Kidney epithelial cell (primary cell): ENCODE data around the gene ZNF516. TPM values are rescaled to one million over a fixed set of nuclear protein-coding genes. Genes with fewer than 3 reads are reported as not detected.

Experiments
- DNase-seq: peaks from one replicate; pipeline ENCODE4 v3.0.0-alpha.2; 2010; ENCODE audit warnings: low read depth
- H3K27me3 ChIP-seq: 2 replicates; pipeline ENCODE4 v1.6.0; 2011; ENCODE audit warnings: low read length; ENCODE audit not compliant: control insufficient read depth, insufficient read depth
- H3K36me3 ChIP-seq: 2 replicates; pipeline ENCODE4 v1.5.1; 2011; ENCODE audit warnings: low read length; ENCODE audit not compliant: control insufficient read depth, insufficient read depth
- H3K4me3 ChIP-seq: 2 replicates; pipeline ENCODE4 v1.5.1; 2011; ENCODE audit warnings: low read depth, mild to moderate bottlenecking, control low read depth, low read length
- CTCF ChIP-seq: IDR thresholded peaks from 2 replicates; pipeline ENCODE4 v1.5.1; 2011; ENCODE audit warnings: mild to moderate bottlenecking, moderate library complexity, low read length, control low read depth, inconsistent platforms; ENCODE audit not compliant: insufficient read depth, poor library complexity, severe bottlenecking
- total RNA-seq: library from RNA; depleted of rRNA; stranded (reverse); fragments of >200 nt; gene quantifications from 2 replicates; pipeline ENCODE4 v1.2.3, GENCODE V29; 2015

The ZNF516 gene
- total RNA-seq, 1 donor from 2014 or later, result 56.1 TPM

DNA sequence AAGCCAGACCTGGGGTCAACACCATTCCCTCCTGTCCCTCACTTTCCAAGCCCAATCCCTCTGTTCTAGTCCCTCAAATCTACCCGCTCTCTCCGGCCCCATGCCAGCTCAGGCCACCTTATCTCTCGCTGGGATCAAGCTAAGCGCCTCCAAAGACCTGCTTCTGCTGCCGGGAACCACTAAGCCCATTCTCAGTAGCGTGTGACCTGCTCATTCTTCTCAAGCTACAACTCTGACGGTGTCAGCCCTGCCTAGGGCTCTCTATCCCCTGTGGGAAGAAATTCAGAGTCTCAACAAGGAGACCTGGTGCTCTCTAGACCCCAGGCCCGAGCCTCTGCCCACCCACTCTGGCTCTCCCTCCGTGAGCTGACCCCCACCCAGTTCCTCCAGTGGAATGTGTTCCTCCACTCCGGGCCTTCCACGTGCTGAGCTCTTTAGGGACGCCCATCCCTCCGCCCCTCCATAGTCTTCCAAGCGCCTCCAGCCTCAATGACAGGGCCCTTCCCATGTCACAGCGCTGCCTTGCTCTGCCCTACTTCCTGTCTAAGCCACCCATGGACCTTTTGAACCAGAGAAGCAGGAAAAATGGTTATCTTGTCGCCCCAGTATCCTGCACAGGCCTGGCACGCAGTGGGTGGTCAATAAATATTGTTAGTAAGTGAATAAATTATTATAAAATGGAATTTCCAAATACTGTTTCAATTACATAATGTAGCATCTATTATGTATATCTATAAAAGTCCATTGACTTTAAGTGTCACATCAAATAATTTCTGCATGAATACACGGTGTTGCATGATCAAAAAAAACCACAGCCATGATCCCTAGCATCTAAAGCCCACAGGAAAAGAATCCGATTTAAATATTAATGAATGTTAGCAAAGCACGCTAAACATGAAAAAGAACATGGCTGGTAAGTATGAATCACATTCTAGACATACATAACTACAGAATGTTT, 127.6 kb downstream of the ZNF516 start:
- DNase-seq, result no peak
- Histone ChIP-seq H3K27me3 (no peaks in the 10 kb centered on the region), H3K4me3 (no peak overlapping the region), H3K36me3 (no peaks in the 10 kb centered on the region)
- no peak for TF ChIP-seq CTCF

GRCh38 chr18:76365561-76365960, 129.5 kb downstream of the ZNF516 start:
- Histone ChIP-seq H3K27me3 (no peaks in the 10 kb centered on the region), H3K4me3 (no peak overlapping the region), H3K36me3 (no peaks in the 10 kb centered on the region)
- no peak for TF ChIP-seq CTCF
- no peak for DNase-seq

DNA sequence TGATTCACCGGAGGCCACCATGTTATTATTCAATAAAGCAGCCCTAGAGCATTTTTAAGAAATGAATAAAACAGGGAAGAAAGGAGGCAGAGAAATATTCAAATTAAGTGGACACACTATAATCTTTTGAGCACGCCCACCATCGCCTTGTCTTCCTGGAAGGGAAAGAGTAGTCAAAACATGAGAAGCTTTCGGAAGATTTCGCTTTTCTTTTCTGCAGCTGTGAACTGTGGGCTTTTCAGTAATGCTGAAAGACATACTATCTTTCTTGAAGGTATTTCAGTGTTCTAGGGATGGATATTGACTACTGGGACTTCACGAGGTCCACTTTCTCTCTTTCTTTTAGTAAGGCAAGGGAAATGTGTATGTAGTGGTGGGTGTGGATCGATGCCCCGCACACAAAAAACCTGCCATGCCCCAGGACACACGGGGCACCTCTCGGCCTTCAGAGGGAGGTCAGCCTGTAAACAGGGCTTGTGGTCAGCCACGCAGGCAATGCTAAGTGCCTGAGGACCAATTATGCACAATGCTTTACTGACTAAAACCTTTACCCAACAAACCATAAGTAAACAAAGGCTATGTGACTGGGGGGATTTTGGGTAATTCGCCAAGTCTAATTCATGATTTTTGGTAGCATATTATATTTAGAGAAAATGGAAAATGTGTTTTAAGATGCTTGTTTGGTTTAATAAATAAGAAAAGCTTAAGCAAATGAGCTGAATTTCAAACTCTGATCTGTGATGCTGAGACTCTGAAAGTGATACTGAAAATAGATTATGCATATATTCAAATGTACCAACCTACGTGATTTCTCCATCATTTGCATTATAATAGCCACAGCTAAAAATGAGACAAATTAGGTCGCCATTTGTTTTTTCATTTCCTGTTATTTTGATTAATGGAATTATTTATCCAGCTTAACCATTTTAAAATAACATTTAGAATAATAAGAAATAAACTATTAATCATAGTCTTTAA, 130.5 kb downstream of the ZNF516 start:
- no peak for DNase-seq
- H3K27me3 ChIP-seq, result no peaks in the 10 kb centered on the region
- no peaks in the 10 kb centered on the region for H3K36me3 ChIP-seq
- no peak for TF ChIP-seq CTCF
- H3K4me3 ChIP-seq, result no peak overlapping the region

DNA sequence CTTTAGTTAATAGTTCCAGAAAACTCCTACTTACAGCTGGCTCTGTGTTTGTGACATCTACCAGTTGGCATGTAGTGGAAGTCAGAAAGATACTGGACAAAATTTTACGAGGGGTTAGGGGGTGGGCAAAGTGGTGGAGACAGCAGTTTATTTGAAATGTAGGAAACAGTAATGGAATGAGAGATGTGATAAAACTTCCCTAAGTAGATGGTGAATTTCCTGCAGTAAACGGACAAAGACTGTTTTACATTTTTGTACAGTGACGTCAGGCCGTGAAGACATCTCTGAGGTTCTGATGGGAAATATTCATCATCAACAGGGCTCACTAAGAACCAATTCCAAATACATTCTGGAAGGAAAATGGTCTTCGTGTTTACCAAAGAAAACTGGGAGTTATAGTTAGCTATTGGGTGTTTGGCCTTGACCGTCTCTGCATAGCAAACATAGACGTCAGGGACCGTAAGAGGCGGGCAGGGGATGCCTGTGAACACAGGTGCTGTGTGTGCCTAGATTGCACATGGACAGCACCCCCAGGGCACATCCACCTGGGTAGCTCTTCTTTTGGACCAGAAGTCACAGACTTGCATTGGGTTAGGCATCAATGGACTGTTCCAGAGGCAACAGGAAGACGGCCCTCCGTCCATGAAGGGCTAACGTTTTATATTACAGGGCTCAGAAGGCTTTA, 131.5 kb downstream of the ZNF516 start:
- no peak for DNase-seq
- H3K36me3 ChIP-seq, result peaks cover 1% of the 10 kb centered on the region
- H3K4me3 ChIP-seq, result no peak overlapping the region
- no peaks in the 10 kb centered on the region for H3K27me3 ChIP-seq
- no peak for TF ChIP-seq CTCF

DNA sequence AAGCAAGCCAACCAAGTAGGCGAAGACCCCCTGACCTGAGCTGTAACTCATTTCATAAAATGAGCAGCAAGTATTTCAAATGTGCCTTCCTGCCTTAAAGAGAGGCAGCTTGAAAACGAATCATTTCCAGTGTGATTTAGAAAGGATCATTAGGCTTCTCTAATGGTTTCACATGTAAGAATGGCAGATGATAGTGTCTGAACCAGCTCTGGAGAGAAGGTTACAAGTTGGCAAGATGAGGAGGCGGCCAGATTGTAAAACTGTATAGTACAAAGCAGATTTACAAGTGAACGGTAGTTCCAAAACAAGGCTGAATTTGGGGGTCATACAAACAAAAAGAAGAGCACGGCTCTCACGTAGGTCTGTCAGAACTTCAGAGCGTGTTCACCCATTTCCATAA, 132.4 kb downstream of the ZNF516 start:
- DNase-seq, result no peak
- H3K27me3 ChIP-seq, result no peaks in the 10 kb centered on the region
- no peak overlapping the region for H3K4me3 ChIP-seq
- TF ChIP-seq CTCF, result no peak
- peaks cover 1% of the 10 kb centered on the region for H3K36me3 ChIP-seq
